WTC11 (cell line): ENCODE data around the gene ENOX2. TPM values are rescaled to one million over a fixed set of nuclear protein-coding genes. Genes with fewer than 3 reads are reported as not detected.

Source experiments
- ATAC-seq: fragments of 200-7000 bp; cut with Tn5 transposase; 2 replicates; pipeline ENCODE4 v1.10.0; 2021; ENCODE audit warnings: mild to moderate bottlenecking, moderate library complexity
- CTCF ChIA-PET: fragments of 300-600 bp; sonication (Branson Sonifier 250); formaldehyde crosslinking; loops from one replicate; lab custom pipeline; 2021; ENCODE audit warnings: antibody characterized with exemption; lab: Charles Lee
- POLR2A ChIA-PET: fragments of 350-600 bp; sonication (Branson Sonifier 250); formaldehyde crosslinking; loops from one replicate; lab custom pipeline; 2021; ENCODE audit warnings: antibody characterized with exemption; lab: Charles Lee
- DNase-seq: peaks from one replicate; pipeline ENCODE4 v3.0.0; 2021; ENCODE audit warnings: low spot score
- H3K27ac Mint-ChIP-seq: 2 replicates; pipeline ENCODE4 v1.8.0; 2021; ENCODE audit warnings: mixed read lengths
- H3K27me3 Mint-ChIP-seq: 2 replicates; pipeline ENCODE4 v1.8.0; 2021; ENCODE audit warnings: low read depth, mild to moderate bottlenecking, moderate library complexity, mixed read lengths
- H3K36me3 Mint-ChIP-seq: 2 replicates; pipeline ENCODE4 v1.8.0; 2021; ENCODE audit warnings: mixed read lengths
- H3K4me1 Mint-ChIP-seq: 2 replicates; pipeline ENCODE4 v1.8.0; 2022; ENCODE audit warnings: mixed read lengths
- H3K4me3 Mint-ChIP-seq: 2 replicates; pipeline ENCODE4 v1.8.0; 2021; ENCODE audit warnings: mild to moderate bottlenecking, moderate library complexity, mixed read lengths
- H3K9me3 Mint-ChIP-seq: 2 replicates; pipeline ENCODE4 v1.8.0; 2021; ENCODE audit warnings: mixed read lengths
- CBFB ChIP-seq: sonication (generic); formaldehyde crosslinking; IDR thresholded peaks from 2 replicates; pipeline ENCODE4 v1.8.1; 2022; ENCODE audit warnings: mild to moderate bottlenecking, low read depth, missing genetic modification reagents
- FOXK1 ChIP-seq: sonication (generic); formaldehyde crosslinking; IDR thresholded peaks from 2 replicates; pipeline ENCODE4 v1.8.0; 2022; ENCODE audit warnings: mild to moderate bottlenecking, moderate library complexity, missing genetic modification reagents
- FOXP4 ChIP-seq: sonication (generic); formaldehyde crosslinking; IDR thresholded peaks from 2 replicates; pipeline ENCODE4 v1.8.0; 2022; ENCODE audit warnings: mild to moderate bottlenecking, missing genetic modification reagents
- NR2C2 ChIP-seq: sonication (generic); formaldehyde crosslinking; IDR thresholded peaks from 2 replicates; pipeline ENCODE4 v1.8.0; 2022; ENCODE audit warnings: mild to moderate bottlenecking, missing genetic modification reagents
- PREB ChIP-seq: sonication (generic); formaldehyde crosslinking; IDR thresholded peaks from 2 replicates; pipeline ENCODE4 v1.8.1; 2022; ENCODE audit warnings: mild to moderate bottlenecking, missing genetic modification reagents, moderate library complexity, borderline replicate concordance
- TEAD1 ChIP-seq: sonication (generic); formaldehyde crosslinking; IDR thresholded peaks from 2 replicates; pipeline ENCODE4 v1.8.0; 2022; ENCODE audit warnings: mild to moderate bottlenecking, missing genetic modification reagents
- ZBTB43 ChIP-seq: sonication (generic); formaldehyde crosslinking; IDR thresholded peaks from 2 replicates; pipeline ENCODE4 v1.8.1; 2023; ENCODE audit warnings: mild to moderate bottlenecking, missing genetic modification reagents
- ZNF138 ChIP-seq: sonication (generic); formaldehyde crosslinking; conservative IDR thresholded peaks from 2 replicates; pipeline ENCODE4 v1.8.1; 2022; ENCODE audit warnings: mild to moderate bottlenecking, moderate library complexity, missing genetic modification reagents
- ZNF263 ChIP-seq: sonication (generic); formaldehyde crosslinking; IDR thresholded peaks from 2 replicates; pipeline ENCODE4 v1.8.1; 2022; ENCODE audit warnings: low read depth, mild to moderate bottlenecking, moderate library complexity, missing genetic modification reagents
- ZNF281 ChIP-seq: sonication (generic); formaldehyde crosslinking; IDR thresholded peaks from 2 replicates; pipeline ENCODE4 v1.8.0; 2023; ENCODE audit warnings: mild to moderate bottlenecking, missing genetic modification reagents
- ZNF317 ChIP-seq: sonication (generic); formaldehyde crosslinking; IDR thresholded peaks from 2 replicates; pipeline ENCODE4 v1.8.1; 2023; ENCODE audit warnings: low read depth, mild to moderate bottlenecking, moderate library complexity, missing genetic modification reagents, borderline replicate concordance
- ZSCAN18 ChIP-seq: fragments of 250-450 bp; sonication (Bioruptor Pico); IDR thresholded peaks from 2 replicates; pipeline ENCODE4 v2.1.2; 2022; ENCODE audit warnings: mild to moderate bottlenecking, moderate library complexity
- total RNA-seq: library from RNA; stranded (reverse); gene quantifications from 3 replicates; pipeline ENCODE4 v1.2.3, GENCODE V29; 2021
- TF ChIP-seq, protein P1 (sequence below): sonication (generic); formaldehyde crosslinking; IDR thresholded peaks from 2 replicates; pipeline ENCODE4 v1.8.1; 2022; ENCODE audit warnings: mild to moderate bottlenecking, moderate library complexity, missing genetic modification reagents
- TF ChIP-seq, protein P2 (sequence below): fragments of 250-450 bp; sonication (Bioruptor Pico); IDR thresholded peaks from 2 replicates; pipeline ENCODE4 v1.9.0; 2021; ENCODE audit warnings: moderate library complexity, mild to moderate bottlenecking, inconsistent platforms, borderline replicate concordance
- TF ChIP-seq, protein P3 (sequence below): sonication (generic); formaldehyde crosslinking; IDR thresholded peaks from 2 replicates; pipeline ENCODE4 v1.8.0; 2023; ENCODE audit warnings: missing genetic modification reagents, mild to moderate bottlenecking, borderline replicate concordance

Gene ENOX2
- total RNA-seq, 1 experiment from 2014 or later: 13.8 TPM

- DNase-seq: no peak
- H3K27ac Mint-ChIP-seq: no peak overlapping the region
- TF ChIP-seq ZNF138 (CRISPR knock-in tag): no peak
- TF ChIP-seq NR2C2 (CRISPR knock-in tag): no peak
- TF ChIP-seq ZBTB43 (CRISPR knock-in tag): no peak
- TF ChIP-seq CBFB (CRISPR knock-in tag): no peak
- TF ChIP-seq, protein P1, sequence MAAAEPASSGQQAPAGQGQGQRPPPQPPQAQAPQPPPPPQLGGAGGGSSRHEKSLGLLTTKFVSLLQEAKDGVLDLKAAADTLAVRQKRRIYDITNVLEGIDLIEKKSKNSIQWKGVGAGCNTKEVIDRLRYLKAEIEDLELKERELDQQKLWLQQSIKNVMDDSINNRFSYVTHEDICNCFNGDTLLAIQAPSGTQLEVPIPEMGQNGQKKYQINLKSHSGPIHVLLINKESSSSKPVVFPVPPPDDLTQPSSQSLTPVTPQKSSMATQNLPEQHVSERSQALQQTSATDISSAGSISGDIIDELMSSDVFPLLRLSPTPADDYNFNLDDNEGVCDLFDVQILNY (CRISPR knock-in tag): no peak
- no peak for TF ChIP-seq ZNF263 (CRISPR knock-in tag)
- TF ChIP-seq, protein P2, sequence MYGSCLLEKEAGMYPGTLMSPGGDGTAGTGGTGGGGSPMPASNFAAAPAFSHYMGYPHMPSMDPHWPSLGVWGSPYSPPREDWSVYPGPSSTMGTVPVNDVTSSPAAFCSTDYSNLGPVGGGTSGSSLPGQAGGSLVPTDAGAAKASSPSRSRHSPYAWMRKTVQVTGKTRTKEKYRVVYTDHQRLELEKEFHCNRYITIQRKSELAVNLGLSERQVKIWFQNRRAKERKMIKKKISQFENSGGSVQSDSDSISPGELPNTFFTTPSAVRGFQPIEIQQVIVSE (CRISPR knock-in tag): no peak
- TF ChIP-seq ZNF281 (CRISPR knock-in tag): no peak
- TF ChIP-seq, protein P3, sequence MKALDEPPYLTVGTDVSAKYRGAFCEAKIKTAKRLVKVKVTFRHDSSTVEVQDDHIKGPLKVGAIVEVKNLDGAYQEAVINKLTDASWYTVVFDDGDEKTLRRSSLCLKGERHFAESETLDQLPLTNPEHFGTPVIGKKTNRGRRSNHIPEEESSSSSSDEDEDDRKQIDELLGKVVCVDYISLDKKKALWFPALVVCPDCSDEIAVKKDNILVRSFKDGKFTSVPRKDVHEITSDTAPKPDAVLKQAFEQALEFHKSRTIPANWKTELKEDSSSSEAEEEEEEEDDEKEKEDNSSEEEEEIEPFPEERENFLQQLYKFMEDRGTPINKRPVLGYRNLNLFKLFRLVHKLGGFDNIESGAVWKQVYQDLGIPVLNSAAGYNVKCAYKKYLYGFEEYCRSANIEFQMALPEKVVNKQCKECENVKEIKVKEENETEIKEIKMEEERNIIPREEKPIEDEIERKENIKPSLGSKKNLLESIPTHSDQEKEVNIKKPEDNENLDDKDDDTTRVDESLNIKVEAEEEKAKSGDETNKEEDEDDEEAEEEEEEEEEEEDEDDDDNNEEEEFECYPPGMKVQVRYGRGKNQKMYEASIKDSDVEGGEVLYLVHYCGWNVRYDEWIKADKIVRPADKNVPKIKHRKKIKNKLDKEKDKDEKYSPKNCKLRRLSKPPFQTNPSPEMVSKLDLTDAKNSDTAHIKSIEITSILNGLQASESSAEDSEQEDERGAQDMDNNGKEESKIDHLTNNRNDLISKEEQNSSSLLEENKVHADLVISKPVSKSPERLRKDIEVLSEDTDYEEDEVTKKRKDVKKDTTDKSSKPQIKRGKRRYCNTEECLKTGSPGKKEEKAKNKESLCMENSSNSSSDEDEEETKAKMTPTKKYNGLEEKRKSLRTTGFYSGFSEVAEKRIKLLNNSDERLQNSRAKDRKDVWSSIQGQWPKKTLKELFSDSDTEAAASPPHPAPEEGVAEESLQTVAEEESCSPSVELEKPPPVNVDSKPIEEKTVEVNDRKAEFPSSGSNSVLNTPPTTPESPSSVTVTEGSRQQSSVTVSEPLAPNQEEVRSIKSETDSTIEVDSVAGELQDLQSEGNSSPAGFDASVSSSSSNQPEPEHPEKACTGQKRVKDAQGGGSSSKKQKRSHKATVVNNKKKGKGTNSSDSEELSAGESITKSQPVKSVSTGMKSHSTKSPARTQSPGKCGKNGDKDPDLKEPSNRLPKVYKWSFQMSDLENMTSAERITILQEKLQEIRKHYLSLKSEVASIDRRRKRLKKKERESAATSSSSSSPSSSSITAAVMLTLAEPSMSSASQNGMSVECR (CRISPR knock-in tag): no peak
- no peak for TF ChIP-seq ZSCAN18 (CRISPR knock-in tag)
- no peak for TF ChIP-seq FOXK1 (CRISPR knock-in tag)
- TF ChIP-seq PREB (CRISPR knock-in tag): no peak
- no peak for TF ChIP-seq TEAD1 (CRISPR knock-in tag)
- TF ChIP-seq FOXP4 (CRISPR knock-in tag): no peak
- TF ChIP-seq ZNF317 (CRISPR knock-in tag): no peak
These were observed 298.1 kb downstream of the ENOX2 start for GRCh38 chrX:130604882-130605281.

More at GRCh38 chrX:130604882-130605281, 298.1 kb downstream of the ENOX2 start:
- Mint-ChIP-seq H3K27me3 (no peaks in the 10 kb centered on the region; the same call in 1 of the 2 replicates), H3K4me3 (no peak overlapping the region), H3K36me3 (no peaks in the 10 kb centered on the region), H3K4me1 (peaks cover 6% of the 10 kb centered on the region), H3K9me3 (no peaks in the 10 kb centered on the region)
- CTCF ChIA-PET: no interaction called here
- POLR2A ChIA-PET: no interaction called here
- no peak for ATAC-seq
